Neural cell (in vitro differentiated cells): ENCODE measurements around the gene CCDC7. TPM values are rescaled to one million over a fixed set of nuclear protein-coding genes. Genes with fewer than 3 reads are reported as not detected.
"Not testable (repeated sequence)": the region's sequence is repeated elsewhere in the genome, so short reads cannot be mapped to it uniquely, and the experiment has no call there.

Source experiments
- H2AFZ ChIP-seq: fragments of 200-600, 300-800 bp; sonication (generic), shearing (Covaris generic); 2 replicates; pipeline ENCODE4 v1.6.0; 2014; ENCODE audit warnings: low read depth, mild to moderate bottlenecking, antibody characterized with exemption, low read length, moderate library complexity
- H3F3A ChIP-seq: fragments of 200-600 bp; shearing (Covaris generic); 2 replicates; pipeline ENCODE4 v1.6.1; 2016; ENCODE audit warnings: mild to moderate bottlenecking, moderate library complexity, mixed read lengths, antibody characterized with exemption, low read length; ENCODE audit not compliant: insufficient read depth, poor library complexity, severe bottlenecking
- H3K27ac ChIP-seq: fragments of 200-600, 300-800 bp; sonication (generic), shearing (Covaris generic); 2 replicates; pipeline ENCODE4 v1.5.1; 2014; ENCODE audit warnings: mild to moderate bottlenecking, low read length, moderate library complexity
- H3K27me3 ChIP-seq: fragments of 300-800, 200-600 bp; sonication (generic), shearing (Covaris generic); 2 replicates; pipeline ENCODE4 v1.6.0; 2014; ENCODE audit warnings: mild to moderate bottlenecking, low read depth, low read length, moderate library complexity; ENCODE audit not compliant: insufficient read depth
- H3K36me3 ChIP-seq: fragments of 300-800, 200-600 bp; sonication (generic), shearing (Covaris generic); 2 replicates; pipeline ENCODE4 v1.5.1; 2014; ENCODE audit warnings: mild to moderate bottlenecking, antibody characterized with exemption, low read length, moderate library complexity; ENCODE audit not compliant: insufficient read depth
- H3K4me2 ChIP-seq: fragments of 300-800, 200-600 bp; sonication (generic), shearing (Covaris generic); 2 replicates; pipeline ENCODE4 v1.6.0; 2014; ENCODE audit warnings: mild to moderate bottlenecking, low read length
- H3K4me3 ChIP-seq: fragments of 300-800, 200-600 bp; sonication (generic), shearing (Covaris generic); 2 replicates; pipeline ENCODE4 v1.5.1; 2014; ENCODE audit warnings: mild to moderate bottlenecking, low read length, moderate library complexity
- H3K79me2 ChIP-seq: fragments of 200-600 bp; shearing (Covaris generic); replicated peaks from 2 replicates; pipeline ENCODE4 v1.6.0; 2014; ENCODE audit warnings: mild to moderate bottlenecking, low read length, moderate library complexity; ENCODE audit not compliant: insufficient read depth
- H3K9ac ChIP-seq: fragments of 300-800, 200-600 bp; sonication (generic), shearing (Covaris generic); 2 replicates; pipeline ENCODE4 v1.6.1; 2016; ENCODE audit warnings: mild to moderate bottlenecking, low read length, mixed read lengths
- H3K9me2 ChIP-seq: fragments of 200-600 bp; shearing (Covaris generic); 2 replicates; pipeline ENCODE4 v1.6.1; 2016; ENCODE audit warnings: mild to moderate bottlenecking, low read length, mixed read lengths; ENCODE audit not compliant: insufficient read depth
- H3K9me3 ChIP-seq: fragments of 200-600, 300-800 bp; sonication (generic), shearing (Covaris generic); 2 replicates; pipeline ENCODE4 v1.6.1; 2016; ENCODE audit warnings: mild to moderate bottlenecking, mixed run types, low read length, moderate library complexity, mixed read lengths
- H4K20me1 ChIP-seq: fragments of 200-600 bp; shearing (Covaris generic); 2 replicates; pipeline ENCODE4 v1.6.1; 2016; ENCODE audit warnings: mild to moderate bottlenecking, mixed run types; ENCODE audit not compliant: insufficient read depth
- EP300 ChIP-seq: fragments of 450-650 bp; conservative IDR thresholded peaks from 2 replicates; pipeline ENCODE4 v1.6.1; 2014; ENCODE audit warnings: antibody characterized with exemption, mild to moderate bottlenecking, moderate library complexity; ENCODE audit not compliant: poor library complexity, severe bottlenecking
- EZH2 ChIP-seq: fragments of 200-600, 300-800 bp; shearing (Covaris generic), sonication (generic); IDR thresholded peaks from 2 replicates; pipeline ENCODE4 v1.6.1; 2014; ENCODE audit warnings: antibody characterized with exemption, low read length, borderline replicate concordance, mild to moderate bottlenecking; ENCODE audit not compliant: insufficient read depth, poor library complexity, severe bottlenecking
- MXI1 ChIP-seq: fragments of 450-650 bp; conservative IDR thresholded peaks from 2 replicates; pipeline ENCODE4 v1.6.1; 2014; ENCODE audit warnings: antibody characterized with exemption, mild to moderate bottlenecking; ENCODE audit not compliant: poor library complexity, severe bottlenecking
- POLR2AphosphoS5 ChIP-seq: IDR thresholded peaks from 2 replicates; pipeline ENCODE4 v1.6.1; 2012
- RAD21 ChIP-seq: fragments of 450-650 bp; conservative IDR thresholded peaks from 2 replicates; pipeline ENCODE4 v1.6.1; 2014; ENCODE audit warnings: antibody characterized with exemption, mild to moderate bottlenecking, moderate library complexity
- SMC3 ChIP-seq: fragments of 450-650 bp; conservative IDR thresholded peaks from 2 replicates; pipeline ENCODE4 v1.6.1; 2014; ENCODE audit warnings: antibody characterized with exemption, mild to moderate bottlenecking, moderate library complexity; ENCODE audit not compliant: poor library complexity
- TAF1 ChIP-seq: IDR thresholded peaks from 2 replicates; pipeline ENCODE4 v1.6.1; 2012; ENCODE audit warnings: low read depth
- polyA plus RNA-seq: library from polyadenylated mRNA; depleted of rRNA; stranded (reverse); fragments of >200 nt; gene quantifications from 2 replicates; pipeline ENCODE4 v1.2.3, GENCODE V29; 2014
- TF ChIP-seq, protein P1 (sequence below): IDR thresholded peaks from 2 replicates; pipeline ENCODE4 v1.6.1; 2012; ENCODE audit warnings: borderline replicate concordance
- TF ChIP-seq, protein P2 (sequence below): fragments of 450-650 bp; IDR thresholded peaks from 2 replicates; pipeline ENCODE4 v1.5.1; 2014; ENCODE audit warnings: antibody characterized with exemption, mild to moderate bottlenecking, moderate library complexity; ENCODE audit not compliant: poor library complexity, severe bottlenecking

Gene CCDC7
- polyA plus RNA-seq, 1 donor from 2014 or later = 5.1 TPM

DNA sequence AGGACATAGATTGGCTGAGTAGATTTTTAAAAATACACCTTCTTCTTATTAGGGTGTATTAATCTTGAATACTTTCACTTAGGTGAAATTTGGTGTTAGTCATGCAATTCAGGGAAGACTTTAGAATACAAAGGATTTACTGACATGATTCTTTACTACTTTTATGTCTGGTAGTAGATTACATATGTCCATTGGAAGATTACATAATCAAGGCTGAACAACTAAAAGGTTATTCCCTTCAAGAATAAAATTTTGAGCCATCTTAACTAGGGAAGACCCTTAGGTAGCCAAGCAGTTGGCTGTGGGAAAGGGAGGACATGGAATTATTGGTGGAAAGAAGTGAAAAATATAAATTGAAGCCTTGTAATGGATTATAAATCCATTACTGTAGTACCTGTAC, 347.1 kb downstream of the CCDC7 start:
- Histone ChIP-seq H3K9me2 (no peaks in the 10 kb centered on the region), H4K20me1 (no peaks in the 10 kb centered on the region), H3K79me2 (no peaks in the 10 kb centered on the region), H3K27me3 (no peaks in the 10 kb centered on the region), H2AFZ (no peak overlapping the region), H3K36me3 (no peaks in the 10 kb centered on the region), H3K9me3 (no peaks in the 10 kb centered on the region), H3K4me2 (no peak overlapping the region), H3K9ac (no peak overlapping the region), H3K4me3 (no peak overlapping the region), H3F3A (no peaks in the 10 kb centered on the region), H3K27ac (no peak overlapping the region)
- TF ChIP-seq POLR2AphosphoS5 (no peak), MXI1 (no peak), EP300 (no peak), SMC3 (no peak), EZH2 (no peak), RAD21 (no peak), TAF1 (no peak)
- TF ChIP-seq, protein P1, sequence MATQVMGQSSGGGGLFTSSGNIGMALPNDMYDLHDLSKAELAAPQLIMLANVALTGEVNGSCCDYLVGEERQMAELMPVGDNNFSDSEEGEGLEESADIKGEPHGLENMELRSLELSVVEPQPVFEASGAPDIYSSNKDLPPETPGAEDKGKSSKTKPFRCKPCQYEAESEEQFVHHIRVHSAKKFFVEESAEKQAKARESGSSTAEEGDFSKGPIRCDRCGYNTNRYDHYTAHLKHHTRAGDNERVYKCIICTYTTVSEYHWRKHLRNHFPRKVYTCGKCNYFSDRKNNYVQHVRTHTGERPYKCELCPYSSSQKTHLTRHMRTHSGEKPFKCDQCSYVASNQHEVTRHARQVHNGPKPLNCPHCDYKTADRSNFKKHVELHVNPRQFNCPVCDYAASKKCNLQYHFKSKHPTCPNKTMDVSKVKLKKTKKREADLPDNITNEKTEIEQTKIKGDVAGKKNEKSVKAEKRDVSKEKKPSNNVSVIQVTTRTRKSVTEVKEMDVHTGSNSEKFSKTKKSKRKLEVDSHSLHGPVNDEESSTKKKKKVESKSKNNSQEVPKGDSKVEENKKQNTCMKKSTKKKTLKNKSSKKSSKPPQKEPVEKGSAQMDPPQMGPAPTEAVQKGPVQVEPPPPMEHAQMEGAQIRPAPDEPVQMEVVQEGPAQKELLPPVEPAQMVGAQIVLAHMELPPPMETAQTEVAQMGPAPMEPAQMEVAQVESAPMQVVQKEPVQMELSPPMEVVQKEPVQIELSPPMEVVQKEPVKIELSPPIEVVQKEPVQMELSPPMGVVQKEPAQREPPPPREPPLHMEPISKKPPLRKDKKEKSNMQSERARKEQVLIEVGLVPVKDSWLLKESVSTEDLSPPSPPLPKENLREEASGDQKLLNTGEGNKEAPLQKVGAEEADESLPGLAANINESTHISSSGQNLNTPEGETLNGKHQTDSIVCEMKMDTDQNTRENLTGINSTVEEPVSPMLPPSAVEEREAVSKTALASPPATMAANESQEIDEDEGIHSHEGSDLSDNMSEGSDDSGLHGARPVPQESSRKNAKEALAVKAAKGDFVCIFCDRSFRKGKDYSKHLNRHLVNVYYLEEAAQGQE = no peak
- TF ChIP-seq, protein P2, sequence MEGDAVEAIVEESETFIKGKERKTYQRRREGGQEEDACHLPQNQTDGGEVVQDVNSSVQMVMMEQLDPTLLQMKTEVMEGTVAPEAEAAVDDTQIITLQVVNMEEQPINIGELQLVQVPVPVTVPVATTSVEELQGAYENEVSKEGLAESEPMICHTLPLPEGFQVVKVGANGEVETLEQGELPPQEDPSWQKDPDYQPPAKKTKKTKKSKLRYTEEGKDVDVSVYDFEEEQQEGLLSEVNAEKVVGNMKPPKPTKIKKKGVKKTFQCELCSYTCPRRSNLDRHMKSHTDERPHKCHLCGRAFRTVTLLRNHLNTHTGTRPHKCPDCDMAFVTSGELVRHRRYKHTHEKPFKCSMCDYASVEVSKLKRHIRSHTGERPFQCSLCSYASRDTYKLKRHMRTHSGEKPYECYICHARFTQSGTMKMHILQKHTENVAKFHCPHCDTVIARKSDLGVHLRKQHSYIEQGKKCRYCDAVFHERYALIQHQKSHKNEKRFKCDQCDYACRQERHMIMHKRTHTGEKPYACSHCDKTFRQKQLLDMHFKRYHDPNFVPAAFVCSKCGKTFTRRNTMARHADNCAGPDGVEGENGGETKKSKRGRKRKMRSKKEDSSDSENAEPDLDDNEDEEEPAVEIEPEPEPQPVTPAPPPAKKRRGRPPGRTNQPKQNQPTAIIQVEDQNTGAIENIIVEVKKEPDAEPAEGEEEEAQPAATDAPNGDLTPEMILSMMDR = no peak

DNA sequence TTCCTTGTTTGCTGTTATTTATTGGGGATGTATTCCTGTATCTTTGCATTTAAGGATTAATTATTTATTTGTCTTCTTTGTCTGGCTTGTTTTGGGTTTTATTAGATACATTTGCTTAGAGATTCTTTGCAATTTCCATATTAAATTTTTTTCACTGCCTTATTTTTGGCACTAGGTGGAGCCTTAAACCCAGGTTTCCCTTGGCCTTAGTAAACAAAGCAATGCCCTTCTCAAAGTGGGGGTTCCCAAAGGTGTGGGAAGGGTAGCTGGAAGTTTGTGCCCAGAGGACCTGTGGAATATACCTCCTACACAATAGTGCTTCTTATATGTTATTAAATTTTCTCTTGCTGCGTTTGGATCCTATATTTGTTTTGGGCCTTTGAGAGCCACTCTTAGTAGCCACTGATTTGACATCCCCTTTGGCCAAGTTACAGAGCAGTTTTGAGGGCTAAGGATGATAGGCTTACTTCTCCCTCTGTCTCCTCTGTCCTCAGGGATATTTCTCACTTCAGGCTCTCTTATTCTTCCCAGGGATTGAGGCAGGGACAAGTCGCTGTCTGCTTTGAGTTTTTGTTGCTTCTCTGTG, 349.8 kb downstream of the CCDC7 start:
- Histone ChIP-seq H3K36me3 (no peaks in the 10 kb centered on the region), H3K79me2 (no peaks in the 10 kb centered on the region), H3K9me2 (no peaks in the 10 kb centered on the region), H3K9ac (no peak overlapping the region), H3F3A (no peaks in the 10 kb centered on the region), H3K27ac (no peak overlapping the region), H3K9me3 (no peaks in the 10 kb centered on the region), H4K20me1 (no peaks in the 10 kb centered on the region), H3K27me3 (no peaks in the 10 kb centered on the region), H2AFZ (no peak overlapping the region), H3K4me3 (no peak overlapping the region), H3K4me2 (no peak overlapping the region)
- TF ChIP-seq EP300 = no peak
- TF ChIP-seq SMC3 = peak; percentile 75
- TF ChIP-seq, protein P2 = peak; percentile 68
- TF ChIP-seq MXI1 = no peak
- TF ChIP-seq RAD21 = peak; percentile 76
- TF ChIP-seq POLR2AphosphoS5 = no peak
- TF ChIP-seq, protein P1 = no peak
- no peak for TF ChIP-seq EZH2
- no peak for TF ChIP-seq TAF1

DNA sequence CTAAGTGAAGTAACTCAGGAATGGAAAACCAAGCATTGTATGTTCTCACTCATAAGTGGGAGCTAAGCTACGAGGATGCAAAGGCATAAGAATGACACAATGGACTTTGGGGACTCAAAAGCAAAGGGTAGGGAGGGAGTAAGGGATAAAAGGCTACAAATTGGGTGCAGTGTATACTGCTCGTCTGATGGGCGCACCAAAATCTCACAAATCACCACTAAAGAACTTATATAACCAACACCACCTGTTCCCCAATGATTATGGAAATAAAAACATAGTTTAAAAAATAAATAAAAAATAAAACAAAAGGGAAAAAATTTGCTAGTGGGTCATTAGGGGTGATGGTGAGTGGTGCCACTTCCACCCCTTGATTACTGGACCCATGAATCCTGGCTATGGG, 351.5 kb downstream of the CCDC7 start:
- not testable (repeated sequence) for H2AFZ ChIP-seq, H3K9ac ChIP-seq, H3K9me3 ChIP-seq, H4K20me1 ChIP-seq, H3K36me3 ChIP-seq, H3K4me2 ChIP-seq, H3K9me2 ChIP-seq, H3K27ac ChIP-seq, H3K4me3 ChIP-seq, H3K79me2 ChIP-seq, H3F3A ChIP-seq, H3K27me3 ChIP-seq
